ENCODE results near the gene HRH3. TPM values are rescaled to one million over a fixed set of nuclear protein-coding genes. Genes with fewer than 3 reads are reported as not detected.

The HRH3 gene
- total RNA-seq, 1 experiment from 2014 or later, result not detected

DNA sequence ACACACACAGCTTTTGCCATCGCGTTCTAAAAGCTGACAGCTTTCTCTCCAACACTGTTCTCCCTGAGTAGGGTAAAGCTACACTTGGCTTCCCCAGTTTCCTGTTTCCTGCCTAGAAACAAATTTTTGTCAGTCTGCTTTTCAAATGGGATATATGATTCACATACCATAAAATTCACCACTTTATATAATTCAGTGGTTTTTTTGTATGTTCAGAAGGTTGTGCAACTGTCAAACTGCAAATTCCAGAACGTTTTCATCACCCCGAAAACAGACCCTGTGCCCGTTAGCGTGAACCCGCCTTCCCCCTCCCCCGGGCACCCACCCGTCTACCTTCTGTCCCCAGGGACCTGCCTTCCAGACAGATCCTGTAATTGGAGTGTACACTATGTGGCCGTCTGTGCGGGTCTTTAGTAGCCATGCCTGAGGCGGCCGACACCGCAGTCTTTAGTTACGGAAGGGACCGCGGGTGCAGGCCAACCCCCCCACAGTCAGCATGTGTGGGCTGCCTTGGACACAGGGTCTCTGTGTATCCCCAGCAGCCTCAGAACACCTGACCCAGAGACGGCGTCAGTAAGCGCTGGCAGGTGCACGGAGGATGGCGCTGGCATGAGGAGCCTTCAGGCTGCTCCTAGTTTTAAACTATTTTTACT, 16.6 kb downstream of the HRH3 start:
- H4K20me1 ChIP-seq (ENCODE audit: insufficient read depth), result peaks cover 8% of the 10 kb centered on the region
- POLR2A ChIA-PET (ENCODE audit: unreplicated experiment), result no interaction called here
- peaks cover 5% of the 10 kb centered on the region; the same call in 1 of the 2 replicates for H3F3A ChIP-seq (ENCODE audit: insufficient read depth, low read depth)
- no peak overlapping the region for H3K4me2 ChIP-seq
- CTCF ChIA-PET, result no interaction called here
- no peak for TF ChIP-seq EZH2 (IDR thresholded peaks at IDR 0.05; ENCODE audit: low read depth)
- TF ChIP-seq, protein P1, sequence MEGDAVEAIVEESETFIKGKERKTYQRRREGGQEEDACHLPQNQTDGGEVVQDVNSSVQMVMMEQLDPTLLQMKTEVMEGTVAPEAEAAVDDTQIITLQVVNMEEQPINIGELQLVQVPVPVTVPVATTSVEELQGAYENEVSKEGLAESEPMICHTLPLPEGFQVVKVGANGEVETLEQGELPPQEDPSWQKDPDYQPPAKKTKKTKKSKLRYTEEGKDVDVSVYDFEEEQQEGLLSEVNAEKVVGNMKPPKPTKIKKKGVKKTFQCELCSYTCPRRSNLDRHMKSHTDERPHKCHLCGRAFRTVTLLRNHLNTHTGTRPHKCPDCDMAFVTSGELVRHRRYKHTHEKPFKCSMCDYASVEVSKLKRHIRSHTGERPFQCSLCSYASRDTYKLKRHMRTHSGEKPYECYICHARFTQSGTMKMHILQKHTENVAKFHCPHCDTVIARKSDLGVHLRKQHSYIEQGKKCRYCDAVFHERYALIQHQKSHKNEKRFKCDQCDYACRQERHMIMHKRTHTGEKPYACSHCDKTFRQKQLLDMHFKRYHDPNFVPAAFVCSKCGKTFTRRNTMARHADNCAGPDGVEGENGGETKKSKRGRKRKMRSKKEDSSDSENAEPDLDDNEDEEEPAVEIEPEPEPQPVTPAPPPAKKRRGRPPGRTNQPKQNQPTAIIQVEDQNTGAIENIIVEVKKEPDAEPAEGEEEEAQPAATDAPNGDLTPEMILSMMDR (conservative IDR thresholded peaks at IDR 0.05), result no peak
- H3K4me1 ChIP-seq (replicated peaks; ENCODE audit: insufficient read depth), result no peaks in the 10 kb centered on the region
- intact Hi-C loops (cut with micrococcal nuclease; ENCODE audit: unreplicated experiment), result no loop called here
- no peaks in the 10 kb centered on the region for H3K27me3 ChIP-seq (ENCODE audit: insufficient read depth, low read depth)
- no peaks in the 10 kb centered on the region for H3K9me2 ChIP-seq (ENCODE audit: insufficient read depth)
- H3K27ac ChIP-seq, result no peak overlapping the region
- H3K4me3 ChIP-seq, result no peak overlapping the region
- no peak for DNase-seq
- no peak overlapping the region for H2AFZ ChIP-seq
- H3K9me3 ChIP-seq (ENCODE audit: insufficient read depth, low read depth), result no peaks in the 10 kb centered on the region
- H3K79me2 ChIP-seq (ENCODE audit: low read depth), result no peaks in the 10 kb centered on the region
- H3K36me3 ChIP-seq (ENCODE audit: low read depth), result peaks cover 3% of the 10 kb centered on the region; the same call in 1 of the 2 replicates
- no TSS peak for BruUV-seq (replicated peaks)

- TSS peak; percentile 35 for BruUV-seq (replicated peaks)
- DNase-seq, result no peak
- POLR2A ChIA-PET (ENCODE audit: unreplicated experiment), result no interaction called here
Measured at GRCh38 chr20:62202676-62203377, 17.3 kb downstream of the HRH3 start.

DNA sequence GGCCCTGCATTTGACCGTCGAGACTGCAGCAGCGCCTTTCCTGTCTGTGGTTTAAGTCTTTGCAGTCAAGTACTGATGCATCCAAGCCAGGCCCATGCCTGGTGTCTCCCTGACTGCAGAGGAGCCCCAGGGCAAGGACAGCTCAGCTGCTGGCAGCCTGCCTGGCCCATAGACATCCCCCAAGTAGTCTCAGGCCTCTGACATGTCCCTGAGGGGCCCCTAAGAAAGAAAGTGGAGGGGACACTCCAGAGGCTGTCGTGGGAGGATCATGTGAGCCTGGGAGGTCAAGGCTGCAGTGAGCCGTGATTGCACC, 18.0 kb downstream of the HRH3 start:
- Histone ChIP-seq H3K4me1 (replicated peaks; ENCODE audit: insufficient read depth) (no peaks in the 10 kb centered on the region), H3K27ac (no peak overlapping the region), H4K20me1 (ENCODE audit: insufficient read depth) (peaks cover 7% of the 10 kb centered on the region), H2AFZ (no peak overlapping the region), H3K36me3 (ENCODE audit: low read depth) (peaks cover 3% of the 10 kb centered on the region; the same call in 1 of the 2 replicates), H3K9me3 (ENCODE audit: insufficient read depth, low read depth) (no peaks in the 10 kb centered on the region), H3F3A (ENCODE audit: insufficient read depth, low read depth) (no peaks in the 10 kb centered on the region; the same call in 1 of the 2 replicates), H3K4me3 (no peak overlapping the region), H3K4me2 (no peak overlapping the region), H3K79me2 (ENCODE audit: low read depth) (no peaks in the 10 kb centered on the region), H3K27me3 (ENCODE audit: insufficient read depth, low read depth) (no peaks in the 10 kb centered on the region), H3K9me2 (ENCODE audit: insufficient read depth) (no peaks in the 10 kb centered on the region)
- TF ChIP-seq, protein P1 (conservative IDR thresholded peaks at IDR 0.05), result no peak
- no peak for TF ChIP-seq EZH2 (IDR thresholded peaks at IDR 0.05; ENCODE audit: low read depth)
- POLR2A ChIA-PET (ENCODE audit: unreplicated experiment), result no interaction called here
- no peak for DNase-seq
- intact Hi-C loops (cut with micrococcal nuclease; ENCODE audit: unreplicated experiment), result no loop called here
- CTCF ChIA-PET, result no interaction called here
- no TSS peak for BruUV-seq (replicated peaks)

More at GRCh38 chr20:62202676-62203377, 17.3 kb downstream of the HRH3 start:
- CTCF ChIA-PET, result no interaction called here
- H3K36me3 ChIP-seq (ENCODE audit: low read depth), result peaks cover 3% of the 10 kb centered on the region; the same call in 1 of the 2 replicates
- H3K9me2 ChIP-seq (ENCODE audit: insufficient read depth), result no peaks in the 10 kb centered on the region
- no peak overlapping the region for H3K4me3 ChIP-seq
- intact Hi-C loops (cut with micrococcal nuclease; ENCODE audit: unreplicated experiment), result no loop called here
- peaks cover 7% of the 10 kb centered on the region for H4K20me1 ChIP-seq (ENCODE audit: insufficient read depth)
- H2AFZ ChIP-seq, result no peak overlapping the region
- H3K27ac ChIP-seq, result no peak overlapping the region
- no peaks in the 10 kb centered on the region for H3K79me2 ChIP-seq (ENCODE audit: low read depth)
- no peak overlapping the region for H3K4me2 ChIP-seq
- no peaks in the 10 kb centered on the region for H3K4me1 ChIP-seq (replicated peaks; ENCODE audit: insufficient read depth)
- H3K27me3 ChIP-seq (ENCODE audit: insufficient read depth, low read depth), result no peaks in the 10 kb centered on the region
- peaks cover 3% of the 10 kb centered on the region; the same call in 1 of the 2 replicates for H3F3A ChIP-seq (ENCODE audit: insufficient read depth, low read depth)
- no peak for TF ChIP-seq EZH2 (IDR thresholded peaks at IDR 0.05; ENCODE audit: low read depth)
- TF ChIP-seq, protein P1 (conservative IDR thresholded peaks at IDR 0.05), result no peak
- no peaks in the 10 kb centered on the region for H3K9me3 ChIP-seq (ENCODE audit: insufficient read depth, low read depth)
